ENCODE results near the gene RAB11A. TPM values are rescaled to one million over a fixed set of nuclear protein-coding genes. Genes with fewer than 3 reads are reported as not detected.
A peak's percentile ranks its signal among the peaks of the same experiment; 100 is the strongest.

Gene RAB11A
- total and polyA plus RNA-seq, 9 of the 15 experiments (the other 6 are each of a cell fraction or from before 2014, with no cell fraction given): 129 to 369 (median 245) TPM

DNA sequence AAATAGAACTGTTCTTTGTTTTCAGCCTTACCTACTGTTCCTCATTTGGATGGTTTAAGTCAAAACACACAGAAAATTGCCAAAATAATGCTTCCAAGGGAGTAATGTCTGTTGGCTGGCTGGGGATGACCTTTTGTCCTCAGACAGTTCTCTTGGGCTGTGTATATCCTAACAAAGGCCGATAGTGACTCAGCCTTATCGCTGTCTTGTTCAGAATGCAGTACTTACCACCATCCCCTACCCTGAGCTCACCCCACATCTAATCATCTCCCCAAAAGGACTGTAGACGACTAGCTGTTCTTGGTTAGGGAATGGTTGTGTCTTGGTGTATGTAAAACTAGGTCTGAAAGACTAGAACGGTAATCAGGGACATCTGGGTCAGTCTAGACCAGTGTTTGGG is 35.0 kb downstream of the RAB11A start (continued):
- TF ChIP-seq, protein P1, sequence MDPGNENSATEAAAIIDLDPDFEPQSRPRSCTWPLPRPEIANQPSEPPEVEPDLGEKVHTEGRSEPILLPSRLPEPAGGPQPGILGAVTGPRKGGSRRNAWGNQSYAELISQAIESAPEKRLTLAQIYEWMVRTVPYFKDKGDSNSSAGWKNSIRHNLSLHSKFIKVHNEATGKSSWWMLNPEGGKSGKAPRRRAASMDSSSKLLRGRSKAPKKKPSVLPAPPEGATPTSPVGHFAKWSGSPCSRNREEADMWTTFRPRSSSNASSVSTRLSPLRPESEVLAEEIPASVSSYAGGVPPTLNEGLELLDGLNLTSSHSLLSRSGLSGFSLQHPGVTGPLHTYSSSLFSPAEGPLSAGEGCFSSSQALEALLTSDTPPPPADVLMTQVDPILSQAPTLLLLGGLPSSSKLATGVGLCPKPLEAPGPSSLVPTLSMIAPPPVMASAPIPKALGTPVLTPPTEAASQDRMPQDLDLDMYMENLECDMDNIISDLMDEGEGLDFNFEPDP (CRISPR knock-in tag; IDR thresholded peaks at IDR 0.05): no peak
- no peak for TF ChIP-seq HEY1 (CRISPR knock-in tag; IDR thresholded peaks at IDR 0.05; ENCODE audit: borderline replicate concordance)
- no peak for TF ChIP-seq MBD2 (IDR thresholded peaks at IDR 0.05; ENCODE audit: borderline replicate concordance, low read depth)
- no peak for TF ChIP-seq LEF1 (IDR thresholded peaks at IDR 0.05)
- no peak for TF ChIP-seq PCBP1 (IDR thresholded peaks at IDR 0.05; ENCODE audit: low read depth, low read length, poor library complexity, severe bottlenecking)
- peak; percentile 42; the same call in 1 of the 2 replicates for TF ChIP-seq MAFK (IDR thresholded peaks at IDR 0.05; ENCODE audit: low read length)
- no peak for TF ChIP-seq ZNF830 (CRISPR knock-in tag; IDR thresholded peaks at IDR 0.05)
- no peak for TF ChIP-seq ZBTB8A (IDR thresholded peaks at IDR 0.05; ENCODE audit: partially characterized antibody)
- peak; percentile 26; the same call in 1 of the 2 replicates for TF ChIP-seq TCF3 (CRISPR knock-in tag; IDR thresholded peaks at IDR 0.05)
- TF ChIP-seq ZNF23 (CRISPR knock-in tag; IDR thresholded peaks at IDR 0.05): no peak
- TF ChIP-seq PHTF2 (CRISPR knock-in tag; IDR thresholded peaks at IDR 0.05): no peak
- no peak for TF ChIP-seq PHF8 (IDR thresholded peaks at IDR 0.05; ENCODE audit: borderline replicate concordance, low read length)
- no peak for TF ChIP-seq HMG20A (CRISPR knock-in tag; conservative IDR thresholded peaks at IDR 0.05)
- TF ChIP-seq, protein P2, sequence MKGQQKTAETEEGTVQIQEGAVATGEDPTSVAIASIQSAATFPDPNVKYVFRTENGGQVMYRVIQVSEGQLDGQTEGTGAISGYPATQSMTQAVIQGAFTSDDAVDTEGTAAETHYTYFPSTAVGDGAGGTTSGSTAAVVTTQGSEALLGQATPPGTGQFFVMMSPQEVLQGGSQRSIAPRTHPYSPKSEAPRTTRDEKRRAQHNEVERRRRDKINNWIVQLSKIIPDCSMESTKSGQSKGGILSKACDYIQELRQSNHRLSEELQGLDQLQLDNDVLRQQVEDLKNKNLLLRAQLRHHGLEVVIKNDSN (CRISPR knock-in tag; IDR thresholded peaks at IDR 0.05): no peak
- TF ChIP-seq, protein P3, sequence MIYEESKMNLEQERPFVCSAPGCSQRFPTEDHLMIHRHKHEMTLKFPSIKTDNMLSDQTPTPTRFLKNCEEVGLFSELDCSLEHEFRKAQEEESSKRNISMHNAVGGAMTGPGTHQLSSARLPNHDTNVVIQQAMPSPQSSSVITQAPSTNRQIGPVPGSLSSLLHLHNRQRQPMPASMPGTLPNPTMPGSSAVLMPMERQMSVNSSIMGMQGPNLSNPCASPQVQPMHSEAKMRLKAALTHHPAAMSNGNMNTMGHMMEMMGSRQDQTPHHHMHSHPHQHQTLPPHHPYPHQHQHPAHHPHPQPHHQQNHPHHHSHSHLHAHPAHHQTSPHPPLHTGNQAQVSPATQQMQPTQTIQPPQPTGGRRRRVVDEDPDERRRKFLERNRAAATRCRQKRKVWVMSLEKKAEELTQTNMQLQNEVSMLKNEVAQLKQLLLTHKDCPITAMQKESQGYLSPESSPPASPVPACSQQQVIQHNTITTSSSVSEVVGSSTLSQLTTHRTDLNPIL (CRISPR knock-in tag; IDR thresholded peaks at IDR 0.05): no peak
- TF ChIP-seq TEAD2 (tag; IDR thresholded peaks at IDR 0.05): no peak
- TF ChIP-seq ILK (tag; IDR thresholded peaks at IDR 0.05; ENCODE audit: borderline replicate concordance, low read depth): no peak
- no peak for TF ChIP-seq HMG20B (CRISPR knock-in tag; IDR thresholded peaks at IDR 0.05)
- peak; percentile 70; the same call in 1 of the 2 replicates for TF ChIP-seq DPF2 (IDR thresholded peaks at IDR 0.05)
- peak; percentile 90 for TF ChIP-seq ESRRA (IDR thresholded peaks at IDR 0.05; ENCODE audit: borderline replicate concordance, low read depth)
- TF ChIP-seq FOSL1 (tag; conservative IDR thresholded peaks at IDR 0.05): peak; percentile 89
- TF ChIP-seq GABPA (tag; conservative IDR thresholded peaks at IDR 0.05; ENCODE audit: low read depth): no peak
- no peak for TF ChIP-seq ZNF143 (CRISPR knock-in tag; IDR thresholded peaks at IDR 0.05)

Measured in K562 (cell line).